ENCODE data around the gene YIF1A.
"Not testable (repeated sequence)": the region's sequence is repeated elsewhere in the genome, so short reads cannot be mapped to it uniquely, and the experiment has no call there.

The YIF1A gene

DNA sequence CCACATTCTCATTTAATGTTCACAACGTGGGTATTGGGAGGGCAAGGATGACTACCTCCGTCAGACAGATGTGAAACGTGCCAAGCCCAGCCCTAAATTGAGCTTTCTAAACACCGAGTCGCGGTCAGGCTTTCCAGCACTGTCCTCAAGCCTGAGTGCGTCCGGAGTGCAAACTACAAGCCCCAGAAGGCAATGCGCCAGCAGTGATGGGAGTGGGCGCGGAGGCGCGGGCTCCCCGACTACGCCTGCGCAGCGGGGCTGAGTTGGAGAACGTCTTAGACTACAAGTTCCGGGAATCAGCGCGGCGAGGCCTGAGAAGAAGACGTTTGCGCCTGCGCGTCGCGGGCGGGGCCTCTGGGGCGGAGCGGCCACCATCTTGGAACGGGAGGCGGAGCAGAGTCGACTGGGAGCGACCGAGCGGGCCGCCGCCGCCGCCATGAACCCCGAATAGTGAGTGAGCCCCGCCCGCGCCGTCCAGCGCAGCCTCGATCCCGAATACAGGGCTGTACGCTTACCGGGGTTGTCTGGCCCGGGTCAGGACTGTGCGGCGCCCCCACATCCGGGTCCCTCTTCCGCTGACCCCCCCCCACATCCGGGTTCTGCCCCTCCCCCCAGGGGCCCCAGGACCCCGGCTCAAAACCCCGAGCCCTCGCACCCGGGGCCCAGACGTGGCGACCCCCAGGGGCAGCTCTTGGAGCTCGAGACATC lies 20.5 kb downstream of the YIF1A start, which contains the start of gene RAB1B:
Gene RAB1B (plus strand): TSS at position 396 of the 708 bp plus-strand sequence. CDS start 41 bp downstream, at position 437.
- peak; percentile 97 to 98 for DNase-seq

DNA sequence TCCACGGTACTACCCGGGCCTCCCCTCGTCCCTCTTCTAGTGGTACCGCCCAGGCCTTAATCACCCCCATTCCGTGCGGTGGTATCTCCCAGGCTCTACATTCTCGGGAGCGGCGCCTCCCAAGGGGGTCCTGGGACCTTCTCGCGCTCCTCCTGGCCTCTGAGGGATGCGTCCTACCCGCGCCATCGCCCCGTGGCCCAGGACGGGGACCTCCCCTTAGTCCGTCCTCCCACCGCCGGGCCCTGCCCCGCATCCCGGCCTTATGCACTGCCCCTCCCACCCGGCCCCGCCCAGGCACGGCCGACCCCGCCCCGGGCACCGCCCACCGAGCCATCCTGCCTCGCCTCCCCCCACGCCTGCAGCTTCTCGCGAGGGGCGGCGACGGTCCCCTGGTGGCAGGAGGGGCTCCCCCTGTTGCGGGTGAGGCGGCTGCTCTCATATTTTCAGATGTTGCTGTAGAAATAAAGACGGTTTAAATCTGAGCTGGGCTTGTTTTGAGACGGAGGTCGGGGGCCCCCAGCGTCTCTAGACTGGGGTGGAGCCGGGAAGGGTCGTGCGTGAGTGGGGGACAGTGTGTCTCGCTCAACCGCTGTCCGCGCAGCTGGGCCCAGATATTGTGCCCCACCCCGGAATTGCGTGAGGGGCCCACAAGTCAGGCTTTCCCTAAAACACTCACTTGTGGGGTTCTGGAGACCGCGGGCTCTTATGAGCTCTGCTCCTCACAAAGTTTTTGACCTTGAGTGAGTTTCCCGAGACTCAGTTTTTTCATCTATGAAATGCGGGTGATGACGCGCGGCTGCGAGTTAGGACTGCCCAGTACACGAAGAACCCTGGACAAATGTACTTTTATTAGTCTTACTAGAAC lies 21.3 kb downstream of the YIF1A start:
- peak; percentile 72 to 78 for DNase-seq

DNA sequence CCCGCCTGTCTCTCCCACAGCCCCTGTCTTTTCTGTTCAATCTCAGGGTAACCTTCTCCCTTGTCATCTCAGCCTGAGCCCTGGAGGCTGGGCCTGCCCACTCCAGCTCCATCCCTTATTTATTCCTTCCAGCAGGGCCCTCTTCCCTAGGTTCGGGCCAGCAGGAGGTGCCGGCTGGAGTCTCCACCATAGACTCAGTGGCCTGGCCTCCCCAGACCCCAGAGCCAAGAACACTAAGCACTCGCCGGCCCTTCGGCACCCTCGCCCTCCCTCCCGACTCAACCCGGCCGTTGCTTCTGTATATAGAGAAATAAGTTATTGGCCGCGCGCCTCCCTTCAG lies 21.9 kb downstream of the YIF1A start:
- no peak for DNase-seq

DNA sequence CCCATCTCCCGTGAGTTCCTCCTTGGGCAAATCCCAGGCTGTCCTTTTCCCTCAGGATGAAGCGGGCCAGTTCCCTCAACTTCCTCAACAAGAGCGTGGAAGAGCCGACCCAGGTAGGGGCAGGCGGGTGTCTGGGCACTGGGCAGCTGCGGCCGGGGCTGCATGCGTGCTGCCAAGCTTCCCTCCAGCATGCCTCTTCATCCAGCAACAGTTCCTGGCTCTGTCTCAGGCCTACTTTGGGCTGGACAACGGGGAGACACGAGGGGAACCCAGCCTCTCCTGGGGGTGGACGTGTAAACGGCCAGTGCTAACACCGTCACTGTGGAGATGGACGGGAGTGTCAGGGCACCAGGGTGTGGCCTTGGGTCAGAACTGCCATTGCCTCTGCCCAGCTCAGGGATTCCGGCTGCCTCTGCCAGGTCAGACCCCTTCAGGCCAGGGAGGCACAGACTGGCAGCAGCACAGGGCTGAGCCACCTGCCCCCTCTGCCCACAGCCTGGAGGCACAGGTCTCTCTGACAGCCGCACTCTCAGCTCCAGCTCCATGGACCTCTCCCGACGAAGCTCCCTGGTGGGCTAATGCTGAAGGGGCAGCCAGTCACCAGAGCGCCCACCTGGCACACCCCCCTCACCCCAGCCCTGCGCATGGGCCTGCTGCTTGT lies 22.4 kb downstream of the YIF1A start:
- DNase-seq = no peak

DNA sequence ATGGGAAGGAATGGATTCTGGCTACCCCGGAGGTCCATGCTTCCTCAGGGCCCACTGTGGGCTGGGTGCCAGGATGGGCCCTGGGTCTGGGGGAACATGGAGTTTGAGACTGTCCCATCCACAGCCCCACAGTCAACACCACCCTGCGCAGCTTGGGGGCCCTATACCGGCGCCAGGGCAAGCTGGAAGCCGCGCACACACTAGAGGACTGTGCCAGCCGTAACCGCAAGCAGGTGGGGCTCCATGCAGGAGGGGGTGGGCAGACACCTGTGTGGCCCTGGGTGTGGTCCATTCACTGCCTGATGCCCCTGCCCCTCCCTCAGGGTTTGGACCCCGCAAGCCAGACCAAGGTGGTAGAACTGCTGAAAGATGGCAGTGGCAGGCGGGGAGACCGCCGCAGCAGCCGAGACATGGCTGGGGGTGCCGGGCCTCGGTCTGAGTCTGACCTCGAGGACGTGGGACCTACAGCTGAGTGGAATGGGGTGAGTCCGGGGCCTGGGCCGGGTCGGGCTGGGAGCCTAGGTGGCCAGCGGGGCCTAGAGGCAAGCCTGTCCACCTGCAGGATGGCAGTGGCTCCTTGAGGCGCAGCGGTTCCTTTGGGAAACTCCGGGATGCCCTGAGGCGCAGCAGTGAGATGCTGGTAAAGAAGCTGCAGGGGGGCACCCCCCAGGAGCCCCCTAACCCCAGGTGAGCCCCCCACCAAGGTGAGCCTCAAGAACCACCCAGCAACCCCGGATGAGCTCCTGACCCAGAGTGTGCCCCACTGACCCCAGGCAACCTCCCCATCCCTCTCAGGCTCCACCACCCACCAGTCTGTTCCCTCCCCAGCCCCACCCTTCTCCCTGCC lies 23.2 kb downstream of the YIF1A start:
- DNase-seq = no peak

DNA sequence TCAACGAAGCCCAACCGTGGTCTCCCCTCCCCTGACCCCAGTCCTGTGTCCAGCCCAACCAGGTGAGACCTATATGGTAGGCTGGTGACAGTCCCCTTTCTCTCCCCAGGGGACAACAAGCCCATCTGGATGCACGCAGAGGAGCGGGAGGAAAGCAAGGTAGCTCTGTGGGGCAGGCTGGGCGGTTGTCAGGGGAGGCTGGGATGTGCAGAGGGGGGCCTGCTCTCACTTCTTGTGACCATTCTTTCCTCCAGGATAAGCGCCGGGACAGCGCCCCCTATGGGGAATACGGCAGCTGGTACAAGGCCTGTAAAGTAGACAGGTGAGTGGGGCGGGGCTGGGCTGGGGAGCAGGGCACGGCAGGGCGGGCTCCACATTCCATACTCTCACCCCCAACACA lies 24.0 kb downstream of the YIF1A start:
- DNase-seq = no peak

DNA sequence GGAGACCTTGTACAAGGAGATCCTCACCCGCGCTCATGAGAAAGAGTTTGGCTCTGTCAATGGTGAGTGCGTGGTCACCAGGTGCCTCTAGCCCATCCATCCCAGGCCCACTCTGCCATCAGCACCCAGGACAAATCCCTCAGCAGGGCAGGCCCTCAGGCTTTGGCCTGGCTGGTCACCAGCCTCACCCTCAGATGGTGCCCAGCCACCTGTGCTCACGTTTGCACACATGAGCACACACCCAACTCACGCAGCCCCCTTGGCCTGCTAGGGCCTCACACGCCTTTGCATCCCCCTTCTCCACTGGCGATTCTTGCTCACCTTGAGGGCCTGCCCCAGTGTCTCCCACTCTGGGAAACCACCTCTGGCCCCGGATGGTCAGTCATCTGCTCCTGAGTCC lies 24.6 kb downstream of the YIF1A start:
- DNase-seq = no peak

DNA sequence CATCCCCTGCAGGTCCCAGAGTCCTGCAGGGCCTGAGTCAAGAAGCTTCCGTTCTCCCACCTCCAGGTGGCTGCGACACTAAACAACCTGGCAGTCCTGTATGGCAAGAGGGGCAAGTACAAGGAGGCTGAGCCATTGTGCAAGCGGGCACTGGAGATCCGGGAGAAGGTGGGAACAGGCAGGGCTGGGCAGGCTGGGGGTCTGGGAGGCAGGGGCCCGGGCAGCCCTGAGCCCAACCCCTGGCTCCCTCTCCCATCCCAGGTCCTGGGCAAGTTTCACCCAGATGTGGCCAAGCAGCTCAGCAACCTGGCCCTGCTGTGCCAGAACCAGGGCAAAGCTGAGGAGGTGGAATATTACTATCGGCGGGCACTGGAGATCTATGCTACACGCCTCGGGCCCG lies 25.2 kb downstream of the YIF1A start:
- DNase-seq = no peak

DNA sequence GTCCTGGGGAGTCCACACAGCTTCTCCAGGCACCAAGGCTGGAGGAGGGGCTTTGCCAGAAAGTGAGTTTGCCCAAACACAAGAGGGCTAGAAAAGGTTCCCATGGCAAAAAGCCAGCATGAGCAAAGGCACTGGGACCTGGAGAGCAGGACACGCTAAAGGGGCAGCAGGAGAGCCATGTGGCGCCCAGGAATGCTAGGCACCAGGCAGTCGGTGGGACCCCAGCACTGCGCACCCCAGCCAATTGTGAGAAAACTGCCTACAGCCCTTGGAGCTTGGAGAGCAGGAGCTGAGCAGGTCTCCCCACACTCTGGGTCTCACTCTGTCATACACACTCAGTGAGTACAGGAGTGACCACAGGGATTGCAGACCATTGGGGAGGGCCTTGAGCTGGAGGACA lies 25.7 kb downstream of the YIF1A start:
- DNase-seq = no peak

DNA sequence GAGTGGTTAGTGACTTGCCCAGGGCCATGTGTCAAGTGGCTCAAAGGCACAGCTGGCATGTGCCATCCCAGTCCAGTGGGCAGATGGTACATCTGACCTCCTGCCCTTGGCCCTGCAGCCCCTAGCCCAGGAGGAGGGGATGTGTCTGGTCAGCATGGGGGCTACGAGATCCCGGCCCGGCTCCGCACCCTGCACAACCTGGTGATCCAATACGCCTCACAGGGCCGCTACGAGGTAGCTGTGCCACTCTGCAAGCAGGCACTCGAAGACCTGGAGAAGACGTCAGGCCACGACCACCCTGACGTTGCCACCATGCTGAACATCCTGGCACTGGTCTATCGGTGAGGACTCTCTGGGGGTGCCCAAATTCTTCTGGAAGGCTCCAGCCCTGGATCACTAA lies 26.2 kb downstream of the YIF1A start:
- DNase-seq = no peak

DNA sequence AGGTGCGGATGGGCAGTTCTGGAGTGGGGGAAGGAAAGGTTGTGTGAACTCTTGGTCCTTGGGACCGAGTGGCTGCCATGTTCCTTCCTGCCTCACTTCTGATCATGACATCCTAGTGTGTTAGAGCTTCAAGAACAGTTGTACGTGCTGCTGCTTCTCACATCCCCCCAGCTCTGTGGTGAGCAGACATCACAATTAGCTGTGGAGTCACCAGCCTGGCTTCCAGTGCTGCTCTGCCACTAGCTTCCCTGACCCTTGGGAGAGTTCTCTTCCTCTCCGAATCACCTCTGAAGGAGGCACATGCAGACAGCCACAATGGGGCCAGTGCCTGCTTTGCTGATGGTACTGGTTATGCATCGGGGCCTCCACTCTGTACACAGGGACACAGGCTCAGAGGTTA lies 26.8 kb downstream of the YIF1A start:
- DNase-seq = no peak

DNA sequence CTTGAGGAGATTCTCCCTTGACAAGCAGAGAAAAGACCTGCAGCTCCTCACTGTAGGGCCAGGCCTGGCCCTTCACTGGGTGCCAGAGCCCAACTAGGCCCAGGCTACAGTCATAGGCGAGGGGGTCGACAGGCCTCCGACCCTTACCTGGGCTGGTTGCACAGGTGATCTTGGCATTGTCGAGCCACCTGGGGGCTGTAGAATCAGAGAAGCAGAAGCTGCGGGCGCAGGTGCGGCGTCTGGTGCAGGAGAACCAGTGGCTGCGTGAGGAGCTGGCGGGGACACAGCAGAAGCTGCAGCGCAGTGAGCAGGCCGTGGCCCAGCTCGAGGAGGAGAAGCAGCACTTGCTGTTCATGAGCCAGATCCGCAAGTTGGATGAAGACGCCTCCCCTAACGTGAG lies 27.4 kb downstream of the YIF1A start:
- DNase-seq = no peak

DNA sequence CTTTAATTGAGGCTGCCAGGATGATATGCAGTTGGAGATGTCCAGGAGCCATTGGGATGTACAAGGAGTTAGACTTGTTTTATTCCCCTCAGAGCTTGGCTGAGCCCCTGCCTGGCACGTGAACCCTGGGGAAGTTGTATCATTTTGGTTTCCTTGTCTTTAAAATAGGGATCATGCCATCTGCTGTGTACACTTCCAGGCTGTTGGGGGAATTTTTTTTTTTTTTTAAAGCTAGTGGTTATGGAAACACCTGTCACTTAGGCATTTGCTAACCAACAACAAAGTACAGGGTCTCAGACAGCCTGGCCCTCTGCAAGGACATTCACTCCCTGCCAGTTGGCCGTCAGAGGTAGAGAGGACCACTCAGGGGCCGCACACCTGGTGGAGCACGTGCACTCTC lies 29.0 kb downstream of the YIF1A start:
- DNase-seq = no peak

DNA sequence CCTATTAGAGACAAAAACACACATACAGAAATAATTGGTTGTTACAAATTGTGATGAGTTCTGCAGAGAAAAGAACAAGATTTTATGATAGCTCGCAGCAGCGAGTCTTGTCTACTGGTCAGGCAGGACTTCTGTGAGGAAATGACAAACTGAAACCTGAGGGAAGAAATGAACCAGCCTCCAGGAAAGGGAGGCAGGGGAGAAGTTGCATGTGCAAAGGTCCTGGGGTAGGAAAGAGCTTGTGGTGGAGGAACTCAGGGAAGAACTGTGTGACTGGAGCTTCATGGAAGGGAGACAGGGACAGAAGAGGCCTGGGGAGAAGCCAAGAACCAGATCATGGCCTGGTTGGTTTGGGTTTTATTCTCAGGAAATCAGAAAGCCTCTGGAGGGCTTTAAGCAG lies 29.7 kb downstream of the YIF1A start:
- no peak for DNase-seq

DNA sequence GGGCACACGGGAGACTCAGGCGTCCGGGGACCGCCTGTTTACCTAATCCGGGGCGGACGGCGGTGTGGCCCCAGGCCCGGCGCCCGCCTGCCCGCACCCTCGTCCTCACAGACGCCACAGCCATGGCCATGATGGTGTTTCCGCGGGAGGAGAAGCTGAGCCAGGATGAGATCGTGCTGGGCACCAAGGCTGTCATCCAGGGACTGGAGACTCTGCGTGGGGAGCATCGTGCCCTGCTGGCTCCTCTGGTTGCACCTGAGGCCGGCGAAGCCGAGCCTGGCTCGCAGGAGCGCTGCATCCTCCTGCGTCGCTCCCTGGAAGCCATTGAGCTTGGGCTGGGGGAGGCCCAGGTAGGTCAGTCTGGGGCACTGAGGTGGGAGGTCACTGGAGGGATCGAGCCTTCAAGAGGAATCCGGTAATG lies 30.5 kb downstream of the YIF1A start:
- DNase-seq = no peak

DNA sequence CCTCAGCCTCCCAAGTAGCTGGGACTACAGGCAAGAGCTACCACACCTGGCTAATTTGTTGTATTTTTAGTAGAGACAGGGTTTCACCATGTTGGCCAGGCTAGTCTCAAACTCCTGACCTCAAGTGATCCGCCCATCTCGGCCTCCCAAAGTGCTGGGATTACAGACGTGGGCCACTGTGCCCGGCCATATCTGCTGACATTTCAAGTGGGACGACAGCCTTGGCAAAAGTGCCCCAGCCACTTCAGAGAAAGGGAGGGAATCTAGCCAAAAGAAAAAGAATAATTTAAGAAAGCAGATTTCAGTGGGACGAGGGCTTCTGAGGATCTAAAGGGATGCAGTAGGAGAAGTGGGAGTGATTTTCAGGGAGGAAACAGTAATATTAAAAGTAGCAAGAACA lies 35.9 kb downstream of the YIF1A start:
- not testable (repeated sequence) for DNase-seq

DNA sequence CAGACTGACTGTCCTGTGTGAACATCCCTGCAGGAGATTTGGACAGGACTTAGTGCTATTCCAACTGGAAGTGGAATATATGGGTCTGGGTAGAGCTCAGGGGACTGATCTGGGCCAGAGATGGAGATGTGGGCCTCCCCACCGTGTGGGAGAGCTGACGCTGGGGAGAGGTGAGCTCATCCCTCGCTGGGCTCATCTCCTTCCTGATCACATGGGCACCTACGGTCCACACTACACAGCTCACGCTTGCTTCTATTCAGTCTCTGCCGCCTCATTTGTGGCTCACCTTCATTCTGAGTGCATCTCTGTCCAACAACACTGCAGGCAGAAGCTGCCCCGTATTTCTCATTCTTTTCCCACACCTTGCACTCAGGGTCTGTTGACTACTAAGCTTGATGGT lies 37.1 kb downstream of the YIF1A start:
- DNase-seq = no peak

DNA sequence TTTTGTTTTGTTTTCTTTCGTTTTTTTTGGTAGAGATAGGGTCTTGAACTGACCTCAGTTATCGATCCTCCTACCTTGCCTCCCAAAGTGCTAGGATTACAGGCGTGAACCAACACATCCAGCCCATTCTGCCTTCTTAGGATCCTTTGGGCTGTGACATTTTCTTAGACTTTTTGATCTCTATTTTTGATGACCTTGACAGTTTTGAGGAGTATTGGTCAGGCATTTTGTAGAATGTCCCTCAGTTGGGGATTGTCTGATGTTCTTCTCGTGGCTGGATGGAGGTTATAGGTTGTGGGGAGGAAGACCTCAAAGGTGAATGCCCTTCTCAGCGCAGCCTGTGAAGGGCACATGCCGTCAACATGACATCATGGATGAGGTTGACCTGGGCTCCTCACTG lies 40.0 kb downstream of the YIF1A start:
- no peak for DNase-seq

DNA sequence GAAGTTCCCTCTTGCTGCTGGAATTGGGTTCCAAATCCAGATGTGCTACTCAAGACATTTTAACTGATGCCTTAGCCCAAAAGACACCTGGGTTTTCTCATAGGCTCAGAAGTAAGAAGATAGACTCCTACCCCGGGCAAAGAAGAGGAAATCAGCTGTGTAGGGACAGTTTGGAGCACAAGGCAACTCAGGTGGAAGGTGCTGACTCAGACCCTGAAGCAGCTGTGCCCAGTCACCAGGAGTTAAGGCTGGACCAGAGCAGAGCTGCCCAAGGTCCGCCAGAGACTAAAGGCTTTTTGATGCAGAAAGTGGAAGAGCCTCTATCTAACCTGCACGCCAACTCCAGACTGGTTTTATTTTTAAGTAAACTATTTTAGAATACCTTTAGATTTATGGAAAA lies 41.1 kb downstream of the YIF1A start:
- DNase-seq = no peak

DNA sequence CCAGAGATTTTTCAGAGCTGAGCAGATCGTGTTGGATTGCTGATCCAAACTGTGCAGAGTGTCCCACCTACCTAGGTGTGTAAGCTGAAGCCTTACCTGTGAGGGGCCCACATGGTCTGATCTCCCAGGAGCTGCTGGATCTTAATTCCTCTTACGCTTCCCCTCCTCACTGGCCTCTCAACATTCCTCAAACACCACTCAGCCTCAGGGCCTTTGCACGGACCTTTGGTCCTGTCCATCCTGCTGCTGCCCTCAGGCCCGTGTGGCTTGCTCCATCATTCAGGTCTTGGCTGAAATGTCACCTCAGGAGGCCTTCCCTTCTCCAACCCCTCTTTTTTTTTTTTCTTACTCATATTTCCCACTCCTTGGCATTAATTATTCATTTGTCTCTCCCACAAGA lies 41.6 kb downstream of the YIF1A start:
- no peak for DNase-seq

DNA sequence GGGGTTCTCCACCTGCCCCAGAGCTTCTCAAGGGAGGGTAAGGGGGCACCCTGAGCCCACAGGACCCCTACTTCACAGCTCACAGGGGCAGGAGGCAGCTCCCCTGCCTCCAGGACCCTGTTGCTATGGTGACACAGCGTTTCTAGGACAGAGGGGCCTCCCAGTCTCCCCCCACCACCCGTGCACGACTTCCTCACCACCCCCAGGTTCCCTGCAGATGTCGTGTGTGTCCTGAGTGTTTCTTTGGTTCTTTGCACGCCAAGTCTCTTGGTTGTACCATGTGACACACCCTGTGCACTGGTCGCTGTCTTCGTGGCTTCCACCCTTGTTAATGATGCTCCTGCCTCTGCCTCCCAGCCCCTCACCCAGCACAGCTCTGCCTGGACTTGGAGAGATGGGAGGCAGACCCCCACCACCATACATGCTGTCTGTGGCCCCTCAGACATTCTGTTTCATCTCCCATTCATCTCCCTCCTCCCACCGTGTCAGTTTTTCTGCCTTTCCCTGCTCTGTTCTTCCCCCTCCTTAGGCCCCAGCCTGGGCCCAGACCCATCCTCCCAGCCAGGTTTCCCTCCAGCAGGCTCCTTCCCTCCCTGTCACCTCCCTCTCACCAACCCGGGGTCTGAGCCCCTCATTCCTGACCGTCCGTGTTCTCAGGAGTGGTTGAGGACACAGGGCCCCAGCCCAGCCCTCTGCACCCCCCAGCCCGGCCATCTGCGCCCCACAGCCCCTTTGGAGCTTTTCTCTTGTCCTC lies 45.0 kb downstream of the YIF1A start:
- DNase-seq = no peak

DNA sequence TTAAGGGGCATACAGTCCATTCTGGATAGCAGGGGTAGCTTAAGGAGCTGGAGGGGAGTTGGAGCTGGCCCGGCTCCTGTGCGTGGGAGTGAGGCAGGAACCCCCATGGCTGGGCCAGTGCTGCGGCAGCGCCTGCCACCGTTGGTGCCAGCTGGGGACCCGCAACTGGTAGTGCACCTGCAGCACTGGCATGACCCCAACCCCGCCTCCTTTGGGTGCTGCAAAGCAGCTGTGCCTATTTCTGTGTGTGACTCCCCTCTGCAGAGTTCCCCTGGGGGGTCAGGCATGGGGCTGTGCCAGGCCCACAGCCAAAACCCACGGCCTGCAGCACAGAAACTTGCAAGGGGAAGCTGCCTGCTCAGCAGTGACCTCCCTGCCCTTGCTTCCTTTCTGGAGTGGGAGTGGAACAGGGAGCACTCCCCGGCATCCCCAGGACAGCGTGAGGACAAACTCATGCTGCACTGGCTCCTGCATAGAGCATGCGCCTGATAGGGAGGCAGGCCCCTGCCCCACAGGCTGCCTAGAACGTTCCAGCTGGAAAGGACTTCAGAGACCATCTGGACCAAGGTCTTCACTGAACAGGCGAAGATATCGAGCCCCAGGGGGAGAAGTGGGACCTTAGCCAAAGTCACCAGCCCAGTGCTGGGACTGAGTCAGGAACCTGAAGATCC lies 46.7 kb downstream of the YIF1A start:
- DNase-seq = no peak
